CD14-positive monocyte (primary cell): ENCODE results near the gene NAALADL1. TPM values are rescaled to one million over a fixed set of nuclear protein-coding genes. Genes with fewer than 3 reads are reported as not detected.

ENCODE experiments used
- DNase-seq, 3 donors: peaks; one replicate each; pipeline ENCODE4 v3.0.0-alpha.2; 2011 to 2022
- H2AFZ ChIP-seq: 2 replicates; pipeline ENCODE4 v1.6.0; 2012; ENCODE audit warnings: mild to moderate bottlenecking, low read depth, low read length, inconsistent platforms; ENCODE audit not compliant: insufficient read depth, poor library complexity, severe bottlenecking
- H3K27ac ChIP-seq, 2 donors: 1 replicate in 1 of 2; 2 replicates in 1 of 2; pipeline ENCODE4 v1.5.1; 2012 to 2013; ENCODE audit warnings: low read length in 2 of 2, control low read depth in 1 of 2, inconsistent platforms in 1 of 2, low read depth in 1 of 2, mild to moderate bottlenecking in 1 of 2
- H3K27me3 ChIP-seq, 2 donors: one replicate each; pipeline versions ENCODE4 v1.6.0 to v1.6.1; 2011 to 2013; ENCODE audit warnings: low read length in 2 of 2; ENCODE audit not compliant: control insufficient read depth in 2 of 2, insufficient read depth in 2 of 2
- H3K36me3 ChIP-seq, 2 donors: replicated peaks in 1 of 2; 1 replicate in 1 of 2; 2 replicates in 1 of 2; pipeline versions ENCODE4 v1.5.1 to v1.6.1; 2012 to 2013; ENCODE audit warnings: low read length in 2 of 2, control low read depth in 1 of 2, inconsistent platforms in 1 of 2, mild to moderate bottlenecking in 1 of 2; ENCODE audit not compliant: insufficient read depth in 2 of 2, control insufficient read depth in 1 of 2
- H3K4me1 ChIP-seq, 2 donors: 1 replicate in 1 of 2; 2 replicates in 1 of 2; pipeline versions ENCODE4 v1.5.1 to v1.6.1; 2012 to 2013; ENCODE audit warnings: low read length in 2 of 2, control low read depth in 1 of 2, inconsistent platforms in 1 of 2, mild to moderate bottlenecking in 1 of 2, moderate library complexity in 1 of 2; ENCODE audit not compliant: insufficient read depth in 2 of 2, control insufficient read depth in 1 of 2
- H3K4me2 ChIP-seq: replicated peaks from 2 replicates; pipeline ENCODE3; 2012; ENCODE audit warnings: low read length, moderate library complexity, mild to moderate bottlenecking; ENCODE audit not compliant: poor library complexity, severe bottlenecking; ENCODE audit errors: extremely low read depth
- H3K4me3 ChIP-seq, 3 experiments: fragments of 200-600 bp in 1 of 3; sonication (generic) in 1 of 3; replicated peaks in 1 of 3; 1 replicate in 2 of 3; 2 replicates in 1 of 3; pipeline ENCODE4 v1.5.1; 2011 to 2013; ENCODE audit warnings: low read length in 3 of 3, mild to moderate bottlenecking in 3 of 3, control low read depth in 2 of 3, low read depth in 2 of 3, inconsistent platforms in 1 of 3, moderate library complexity in 1 of 3
- H3K79me2 ChIP-seq: 2 replicates; pipeline ENCODE4 v1.6.0; 2012; ENCODE audit warnings: mild to moderate bottlenecking, control low read depth, inconsistent platforms, low read length, moderate library complexity; ENCODE audit not compliant: insufficient read depth
- H3K9ac ChIP-seq: 2 replicates; pipeline ENCODE4 v1.6.0; 2017; ENCODE audit warnings: low read length, mild to moderate bottlenecking; ENCODE audit not compliant: insufficient read depth, poor library complexity, severe bottlenecking
- H3K9me3 ChIP-seq, 2 donors: replicated peaks in 1 of 2; 1 replicate in 1 of 2; 2 replicates in 1 of 2; pipeline versions ENCODE4 v1.5.1 to v1.6.1; 2012 to 2013; ENCODE audit warnings: low read length in 2 of 2, control low read depth in 1 of 2; ENCODE audit not compliant: control insufficient read depth in 1 of 2, insufficient read depth in 1 of 2
- H4K20me1 ChIP-seq: 2 replicates; pipeline ENCODE4 v1.6.0; 2012; ENCODE audit warnings: mild to moderate bottlenecking, low read length, control low read depth, moderate library complexity; ENCODE audit not compliant: insufficient read depth
- H3K27ac Mint-ChIP-seq, 7 donors: one replicate each; pipeline ENCODE4 v1.8.0; 2020; ENCODE audit warnings: mild to moderate bottlenecking in 7 of 7, mixed read lengths in 7 of 7, moderate library complexity in 6 of 7, inconsistent platforms in 2 of 7
- H3K27me3 Mint-ChIP-seq, 3 donors: one replicate each; pipeline ENCODE4 v1.8.0; 2021 to 2022; ENCODE audit warnings: low read depth in 3 of 3, mild to moderate bottlenecking in 3 of 3, mixed read lengths in 3 of 3, moderate library complexity in 3 of 3, inconsistent platforms in 1 of 3
- H3K36me3 Mint-ChIP-seq, 2 donors: one replicate each; pipeline ENCODE4 v1.8.0; 2020; ENCODE audit warnings: mixed read lengths in 2 of 2, inconsistent platforms in 1 of 2, mild to moderate bottlenecking in 1 of 2
- H3K4me1 Mint-ChIP-seq: one replicate; pipeline ENCODE4 v1.8.0; 2020; ENCODE audit warnings: mild to moderate bottlenecking, mixed read lengths
- H3K4me3 Mint-ChIP-seq, 2 donors: one replicate each; pipeline ENCODE4 v1.8.0; 2020; ENCODE audit warnings: mild to moderate bottlenecking in 2 of 2, mixed read lengths in 2 of 2, moderate library complexity in 1 of 2
- H3K9me3 Mint-ChIP-seq, 7 donors: one replicate each; pipeline ENCODE4 v1.8.0; 2020 to 2022; ENCODE audit warnings: mixed read lengths in 7 of 7, mild to moderate bottlenecking in 6 of 7, moderate library complexity in 6 of 7, inconsistent platforms in 2 of 7
- CTCF ChIP-seq: fragments of 200-600 bp; IDR thresholded peaks from one replicate; pipeline ENCODE4 v1.8.0; 2022; ENCODE audit warnings: antibody characterized with exemption, mild to moderate bottlenecking
- WGBS: methylation state at CpG from one replicate; pipeline ENCODE4 v1.1.5; 2013; ENCODE audit warnings: missing lambda C conversion rate; ENCODE audit not compliant: insufficient coverage; 5-methylcytosine and 5-hydroxymethylcytosine counted together
- intact Hi-C, 2 donors: fragments of 100-400 bp; cut with micrococcal nuclease; formaldehyde crosslinking; loops; one replicate each; pipeline versions ENCODE4 v1.15.0 to v1.15.1; 2023
- polyA plus RNA-seq, 3 donors: library from polyadenylated mRNA; depleted of rRNA in 1 of 3; unstranded in 2 of 3; stranded (reverse) in 1 of 3; fragments of 300-500 nt in 2 of 3; fragments of >200 nt in 1 of 3; fragmentation: Illumina TruSeq in 2 of 3; gene quantifications; 1 replicate in 2 of 3; 2 replicates in 1 of 3; pipeline ENCODE4 v1.2.3, GENCODE V29; 2012 to 2021

NAALADL1 gene
- polyA plus RNA-seq, 3 donors, result 11.1 to 20.1 (median 20.1) TPM

- Histone ChIP-seq H3K27me3 (no peaks in the 10 kb centered on the region), H3K36me3 (no peaks in the 10 kb centered on the region), H3K9ac (no peak overlapping the region), H3K4me2 (no peak overlapping the region), H3K9me3 (no peaks in the 10 kb centered on the region), H4K20me1 (no peaks in the 10 kb centered on the region), H3K27ac (no peak overlapping the region), H3K79me2 (no peaks in the 10 kb centered on the region), H3K4me3 (no peak overlapping the region), H2AFZ (no peak overlapping the region), H3K4me1 (peaks cover 5 to 8% of the 10 kb centered on the region in 2 donors)
- intact Hi-C loops, result no loop called here
- Mint-ChIP-seq H3K4me3 (no peak overlapping the region), H3K36me3 (no peaks in the 10 kb centered on the region), H3K9me3 (peaks cover 0 to 4% (median 0%) of the 10 kb centered on the region in 7 donors), H3K27ac (no peak overlapping the region), H3K27me3 (peaks cover 7 to 16% (median 12%) of the 10 kb centered on the region in 3 donors), H3K4me1 (peaks cover 31% of the 10 kb centered on the region)
- TF ChIP-seq CTCF, result no peak
- no peak for DNase-seq
- 93% methylated on average over 1 of the region's 3 CpGs for WGBS
Observed at GRCh38 chr11:65063532-65063931, 5.2 kb upstream of the NAALADL1 start.

- no peak overlapping the region for H3K4me2 ChIP-seq
Observed at GRCh38 chr11:65060913-65061408, 2.6 kb upstream of the NAALADL1 start.

More at GRCh38 chr11:65060913-65061408, 2.6 kb upstream of the NAALADL1 start:
- Histone ChIP-seq H3K9me3 (no peaks in the 10 kb centered on the region), H2AFZ (no peak overlapping the region), H3K27ac (no peak overlapping the region), H3K36me3 (no peaks in the 10 kb centered on the region), H3K4me3 (no peak overlapping the region), H3K79me2 (no peaks in the 10 kb centered on the region), H3K27me3 (no peaks in the 10 kb centered on the region), H3K4me1 (peaks cover 5 to 8% of the 10 kb centered on the region in 2 donors), H3K9ac (no peak overlapping the region), H4K20me1 (no peaks in the 10 kb centered on the region)
- TF ChIP-seq CTCF, result no peak
- H3K9me3 Mint-ChIP-seq, result peaks cover 0 to 4% (median 0%) of the 10 kb centered on the region in 7 donors
- H3K27ac Mint-ChIP-seq, result no peak overlapping the region
- intact Hi-C loops, result no loop called here
- H3K4me3 Mint-ChIP-seq, result no peak overlapping the region
- WGBS, result 91% methylated on average over 9 of the region's 9 CpGs
- H3K27me3 Mint-ChIP-seq, result peaks cover 5 to 17% (median 12%) of the 10 kb centered on the region in 3 donors
- H3K36me3 Mint-ChIP-seq, result no peaks in the 10 kb centered on the region
- peaks cover 31% of the 10 kb centered on the region for H3K4me1 Mint-ChIP-seq
- no peak for DNase-seq
